ENCODE measurements around the gene MAP3K3.

MAP3K3 gene

GRCh38 chr17:63579633-63580032 lies 42.6 kb upstream of the MAP3K3 start:
- TF ChIP-seq REST (IDR thresholded peaks at IDR 0.05; ENCODE audit: insufficient replicate concordance, low read depth) (no peak), SPI1 (IDR thresholded peaks at IDR 0.05; ENCODE audit: borderline replicate concordance, low read depth) (no peak), POLR2AphosphoS5 (IDR thresholded peaks at IDR 0.05; ENCODE audit: low read depth) (no peak), GABPA (IDR thresholded peaks at IDR 0.05; ENCODE audit: low read depth) (no peak), CTCF (IDR thresholded peaks at IDR 0.05; ENCODE audit: insufficient read depth, low read length) (no peak)

GRCh38 chr17:63587770-63588169 lies 34.4 kb upstream of the MAP3K3 start:
- Histone ChIP-seq H3K4me3 (replicated peaks; ENCODE audit: insufficient read depth, low read length) (no peak overlapping the region), H3K27ac (replicated peaks) (no peak overlapping the region), H3K27me3 (ENCODE audit: insufficient read depth, poor library complexity, severe bottlenecking) (no peaks in the 10 kb centered on the region)
- TF ChIP-seq SPI1 (IDR thresholded peaks at IDR 0.05; ENCODE audit: borderline replicate concordance, low read depth): no peak
- DNase-seq (ENCODE audit: low read depth in 1 of 2, low spot score in 1 of 2): no peak

More at GRCh38 chr17:63579633-63580032, 42.6 kb upstream of the MAP3K3 start:
- H3K4me3 ChIP-seq (replicated peaks; ENCODE audit: insufficient read depth, low read length): no peak overlapping the region
- H3K27me3 ChIP-seq (ENCODE audit: insufficient read depth, poor library complexity, severe bottlenecking): no peaks in the 10 kb centered on the region
- H3K27ac ChIP-seq (replicated peaks): no peak overlapping the region
- no peak for DNase-seq (ENCODE audit: low read depth in 1 of 2, low spot score in 1 of 2)

- Histone ChIP-seq H3K4me3 (replicated peaks; ENCODE audit: insufficient read depth, low read length) (no peak overlapping the region), H3K27ac (replicated peaks) (no peak overlapping the region), H3K27me3 (ENCODE audit: insufficient read depth, poor library complexity, severe bottlenecking) (no peaks in the 10 kb centered on the region)
- TF ChIP-seq REST (IDR thresholded peaks at IDR 0.05; ENCODE audit: insufficient replicate concordance, low read depth): no peak
- no peak for TF ChIP-seq SPI1 (IDR thresholded peaks at IDR 0.05; ENCODE audit: borderline replicate concordance, low read depth)
- TF ChIP-seq GABPA (IDR thresholded peaks at IDR 0.05; ENCODE audit: low read depth): no peak
- no peak for TF ChIP-seq POLR2AphosphoS5 (IDR thresholded peaks at IDR 0.05; ENCODE audit: low read depth)
- no peak for TF ChIP-seq CTCF (IDR thresholded peaks at IDR 0.05; ENCODE audit: insufficient read depth, low read length)
- no peak for DNase-seq (ENCODE audit: low read depth in 1 of 2, low spot score in 1 of 2)
Observed at GRCh38 chr17:63588797-63589196, 33.4 kb upstream of the MAP3K3 start.

- Histone ChIP-seq H3K27ac (replicated peaks) (no peak overlapping the region), H3K27me3 (ENCODE audit: insufficient read depth, poor library complexity, severe bottlenecking) (no peaks in the 10 kb centered on the region), H3K4me3 (replicated peaks; ENCODE audit: insufficient read depth, low read length) (no peak overlapping the region)
- TF ChIP-seq POLR2AphosphoS5 (IDR thresholded peaks at IDR 0.05; ENCODE audit: low read depth): no peak
- TF ChIP-seq CTCF (IDR thresholded peaks at IDR 0.05; ENCODE audit: insufficient read depth, low read length): no peak
- TF ChIP-seq REST (IDR thresholded peaks at IDR 0.05; ENCODE audit: insufficient replicate concordance, low read depth): no peak
- no peak for TF ChIP-seq SPI1 (IDR thresholded peaks at IDR 0.05; ENCODE audit: borderline replicate concordance, low read depth)
- TF ChIP-seq GABPA (IDR thresholded peaks at IDR 0.05; ENCODE audit: low read depth): no peak
- DNase-seq (ENCODE audit: low read depth in 1 of 2, low spot score in 1 of 2): no peak
Observed at GRCh38 chr17:63589646-63590045, 32.6 kb upstream of the MAP3K3 start.

All from HL-60 (cell line).